Activated T-helper 2 cell treated with anti-CD3 and anti-CD28 coated beads, Interferon-gamma antibody, Interleukin-2, Interleukin-4, amounts not matched to agents 10 μg/mL and 5 μg/mL and 100 μg/mL, durations not matched to agents 14 hours and 24 hours and 36 hours (primary cell): ENCODE measurements around the gene HENMT1. TPM values are rescaled to one million over a fixed set of nuclear protein-coding genes. Genes with fewer than 3 reads are reported as not detected.
"Not testable (repeated sequence)": the region's sequence is repeated elsewhere in the genome, so short reads cannot be mapped to it uniquely, and the experiment has no call there.

Experiments used
- DNase-seq: peaks from one replicate; pipeline ENCODE4 v3.0.0; 2021; ENCODE audit warnings: low spot score
- H3K27ac Mint-ChIP-seq: one replicate; pipeline ENCODE4 v1.8.0; 2021; ENCODE audit warnings: mixed read lengths
- H3K27me3 Mint-ChIP-seq: one replicate; pipeline ENCODE4 v1.8.0; 2021; ENCODE audit warnings: low read depth, mixed read lengths
- H3K36me3 Mint-ChIP-seq: one replicate; pipeline ENCODE4 v1.8.0; 2021; ENCODE audit warnings: low read depth, mixed read lengths
- H3K4me1 Mint-ChIP-seq: one replicate; pipeline ENCODE4 v1.8.0; 2021; ENCODE audit warnings: low read depth, mixed read lengths
- H3K4me3 Mint-ChIP-seq: one replicate; pipeline ENCODE4 v1.8.0; 2021; ENCODE audit warnings: low read depth, mild to moderate bottlenecking, moderate library complexity, mixed read lengths
- H3K9me3 Mint-ChIP-seq: one replicate; pipeline ENCODE4 v1.8.0; 2021; ENCODE audit warnings: mixed read lengths
- intact Hi-C: fragments of 100-400 bp; cut with micrococcal nuclease; formaldehyde crosslinking; loops from one replicate; pipeline ENCODE4 v1.15.1; 2023
- total RNA-seq: library from RNA; stranded (reverse); gene quantifications from 2 replicates; pipeline ENCODE4 v1.2.3, GENCODE V29; 2022

Gene HENMT1
- total RNA-seq: 16.5 and 17.7 TPM in 2 replicates

DNA sequence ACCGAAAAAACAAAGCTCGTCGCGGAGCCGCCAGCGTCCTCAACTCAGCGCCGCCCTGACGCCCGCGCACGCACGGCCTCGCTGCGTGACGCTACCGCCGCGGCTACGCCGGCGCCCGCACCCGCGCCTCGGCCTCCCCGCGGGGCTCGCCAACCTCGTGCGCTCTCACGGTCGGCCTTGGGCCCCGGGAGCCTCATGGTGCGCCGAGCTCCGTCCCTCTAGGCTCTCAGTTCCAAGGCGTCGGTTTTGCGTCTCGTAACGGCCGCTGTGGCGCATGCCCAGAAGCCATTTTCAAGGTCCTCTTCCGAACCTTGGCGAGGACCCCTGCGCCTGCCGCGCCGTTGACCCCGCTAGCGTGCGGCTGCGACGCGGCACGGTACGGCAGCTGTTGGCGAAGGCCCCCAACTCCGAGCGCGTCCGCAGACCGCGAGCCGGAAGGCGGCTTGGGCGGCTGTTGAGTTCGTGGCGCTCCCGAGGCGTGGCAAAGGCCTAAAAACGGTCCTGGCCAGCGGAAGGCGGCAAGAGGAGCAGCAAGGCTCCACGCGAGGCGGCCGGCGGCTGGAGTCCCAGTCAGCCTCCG lies at the start of gene HENMT1:
Gene HENMT1 (minus strand): TSS at position 64 of the 580 bp plus-strand sequence. CDS start 1,209 bp downstream, outside the sequence.
- intact Hi-C loops: loop anchor here (1.0 kb wide), 2 partner anchors 31 to 85 kb away; partner anchors contain the start of genes PRPF38B and STXBP3
- Mint-ChIP-seq H3K27me3 (no peaks in the 10 kb centered on the region), H3K4me3 (peak within 1 kb of the TSS; percentile 85), H3K4me1 (peaks cover 40% of the 10 kb centered on the region), H3K9me3 (no peaks in the 10 kb centered on the region), H3K27ac (peak within 1 kb of the TSS; percentile 95), H3K36me3 (peaks cover 14% of the 10 kb centered on the region)
- peak; percentile 76 for DNase-seq

DNA sequence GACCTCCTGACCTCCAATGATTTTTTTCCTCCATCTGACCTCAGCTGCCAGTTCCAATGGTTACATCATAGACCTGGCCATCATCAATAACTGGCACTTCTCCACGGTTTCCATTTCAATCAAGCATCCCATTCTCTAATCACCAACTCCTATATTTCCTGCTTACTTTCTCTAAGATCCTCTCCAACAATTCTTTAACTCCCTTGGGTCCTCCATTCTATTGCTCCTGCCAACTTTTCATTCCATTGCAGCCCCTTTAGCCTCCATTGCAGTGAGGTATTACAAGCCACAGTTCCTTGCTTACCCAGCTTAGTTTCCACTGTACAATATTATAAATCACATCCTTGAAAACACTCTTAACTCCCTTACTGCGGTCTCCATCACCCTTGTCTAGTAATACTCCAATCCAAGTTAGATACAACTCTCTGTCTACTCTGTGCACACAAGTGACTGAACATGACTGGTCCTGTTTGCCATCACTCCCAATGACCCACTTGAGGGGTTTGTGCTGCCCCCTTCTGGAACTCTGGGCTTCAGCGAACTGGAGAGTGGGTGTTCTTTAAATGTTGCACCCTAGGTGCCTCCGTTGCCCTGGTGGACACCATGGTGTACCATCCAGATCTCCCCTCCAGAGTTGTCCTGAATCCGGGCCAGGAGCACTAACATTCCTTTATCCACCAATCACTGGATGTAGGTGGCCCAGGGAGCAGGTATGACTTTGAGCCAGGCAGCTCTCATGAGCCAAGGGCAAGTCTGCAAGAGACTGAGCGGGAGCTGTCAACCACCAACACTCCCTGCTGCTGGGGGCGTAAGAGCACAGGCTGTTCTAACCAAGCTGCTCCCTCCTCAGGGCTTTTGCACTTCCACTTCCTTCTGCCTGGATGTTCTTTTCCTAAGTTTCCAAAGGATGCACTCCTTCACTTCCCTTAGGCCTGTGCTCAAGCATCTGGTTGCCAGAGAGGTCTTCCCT lies 48.1 kb upstream of the HENMT1 start:
- peaks cover 13% of the 10 kb centered on the region for H3K27me3 Mint-ChIP-seq
- no peak overlapping the region for H3K4me3 Mint-ChIP-seq
- DNase-seq: peak; percentile 53
- no peak overlapping the region for H3K27ac Mint-ChIP-seq
- intact Hi-C loops: no loop called here
- no peaks in the 10 kb centered on the region for H3K36me3 Mint-ChIP-seq
- H3K9me3 Mint-ChIP-seq: no peaks in the 10 kb centered on the region
- peaks cover 25% of the 10 kb centered on the region for H3K4me1 Mint-ChIP-seq

DNA sequence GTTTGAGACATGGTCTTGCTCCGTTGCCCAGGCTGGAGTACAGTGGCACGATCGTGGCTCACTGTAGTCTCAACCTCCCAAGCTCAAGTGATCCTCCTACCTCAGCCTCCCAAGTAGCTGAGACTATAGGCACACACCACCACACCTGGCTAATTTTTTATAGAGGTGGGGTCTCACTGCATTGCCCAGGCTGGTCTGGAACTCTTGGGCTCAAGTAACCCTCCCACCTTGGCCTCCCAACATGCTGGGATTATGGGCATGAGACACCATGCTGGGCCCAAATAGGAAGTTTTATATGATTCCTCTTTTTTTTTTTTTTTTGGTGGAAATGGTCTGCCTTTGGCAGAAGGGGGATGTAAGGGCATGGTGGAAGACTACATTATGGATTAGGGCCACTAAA lies 45.8 kb upstream of the HENMT1 start:
- Mint-ChIP-seq H3K36me3 (peaks cover 9% of the 10 kb centered on the region), H3K4me1 (peaks cover 31% of the 10 kb centered on the region), H3K27ac (no peak overlapping the region), H3K9me3 (no peaks in the 10 kb centered on the region), H3K27me3 (peaks cover 2% of the 10 kb centered on the region), H3K4me3 (no peak overlapping the region)
- intact Hi-C loops: no loop called here
- DNase-seq: no peak

DNA sequence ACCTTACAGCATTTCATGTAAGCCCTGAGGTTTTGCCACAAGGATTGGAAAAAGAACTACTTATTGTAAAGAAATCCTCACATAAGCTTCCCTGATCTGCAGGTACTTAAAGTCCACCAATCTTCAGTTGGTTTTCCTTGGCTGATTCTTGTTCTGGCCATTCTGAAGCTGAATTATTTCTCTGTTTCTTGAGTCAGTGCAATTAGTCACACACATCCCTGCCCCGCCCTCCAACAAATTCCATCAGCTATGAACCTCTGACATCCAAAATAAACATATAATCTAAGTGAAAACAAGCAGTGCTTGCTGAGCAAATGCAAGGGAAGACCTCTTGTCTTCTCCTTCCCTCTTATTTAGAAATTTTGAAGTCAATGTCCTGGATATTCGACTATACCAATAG lies 43.6 kb upstream of the HENMT1 start:
- intact Hi-C loops: loop anchor here (1.0 kb wide), 1 partner anchor 12 kb away; the partner anchor contains the start of gene PRPF38B
- H3K4me1 Mint-ChIP-seq: peaks cover 34% of the 10 kb centered on the region
- H3K27me3 Mint-ChIP-seq: no peaks in the 10 kb centered on the region
- peaks cover 30% of the 10 kb centered on the region for H3K36me3 Mint-ChIP-seq
- peak overlapping the region; percentile 87 for H3K27ac Mint-ChIP-seq
- no peaks in the 10 kb centered on the region for H3K9me3 Mint-ChIP-seq
- H3K4me3 Mint-ChIP-seq: no peak overlapping the region
- DNase-seq: no peak

DNA sequence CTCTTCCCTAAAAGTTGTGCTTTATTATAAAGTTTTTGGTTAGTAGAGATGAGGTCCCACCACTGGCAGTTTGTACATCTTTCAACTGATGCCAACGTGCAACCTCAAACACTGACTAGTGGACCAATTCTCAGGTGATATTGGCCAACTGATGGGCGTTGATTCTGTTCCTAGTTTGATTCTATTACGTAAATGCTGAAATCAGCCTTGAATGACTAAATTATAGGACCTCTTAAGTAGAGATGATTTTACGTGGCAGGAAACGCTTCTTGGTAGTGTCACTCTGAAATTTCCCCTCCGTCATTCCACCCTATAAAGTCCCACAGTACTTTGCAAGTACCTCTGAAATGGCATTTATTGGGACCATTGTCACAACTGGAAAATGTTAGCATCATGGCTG lies 43.0 kb upstream of the HENMT1 start:
- Mint-ChIP-seq H3K27me3 (no peaks in the 10 kb centered on the region), H3K4me3 (no peak overlapping the region), H3K4me1 (peaks cover 35% of the 10 kb centered on the region), H3K36me3 (peaks cover 36% of the 10 kb centered on the region), H3K27ac (peak overlapping the region; percentile 87), H3K9me3 (no peaks in the 10 kb centered on the region)
- intact Hi-C loops: loop anchor here (1.0 kb wide), 1 partner anchor 12 kb away; the partner anchor contains the start of gene PRPF38B
- no peak for DNase-seq

DNA sequence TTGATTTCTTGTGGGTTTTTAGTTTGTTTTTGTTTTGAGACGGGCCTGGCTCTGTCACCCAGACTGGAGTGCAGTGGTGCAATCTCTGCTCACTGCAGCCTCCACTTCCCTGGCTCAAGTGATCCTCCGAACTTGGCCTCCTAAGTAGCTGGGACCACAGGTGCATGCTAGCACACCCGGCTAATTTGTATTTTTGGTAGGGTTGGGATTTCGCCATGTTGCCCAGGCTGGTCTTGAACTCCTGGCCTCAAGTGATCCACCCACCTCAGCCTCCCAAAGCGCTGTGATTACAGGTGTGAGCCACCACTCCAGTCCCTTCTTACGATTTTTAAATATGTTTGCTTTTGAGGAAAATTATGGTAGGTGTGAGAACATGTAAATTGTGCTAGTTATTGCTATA lies 41.2 kb upstream of the HENMT1 start:
- H3K9me3 Mint-ChIP-seq, H3K4me3 Mint-ChIP-seq, H3K27me3 Mint-ChIP-seq, DNase-seq, intact Hi-C loops: not testable (repeated sequence)
- H3K4me1 Mint-ChIP-seq: peaks cover 45% of the 10 kb centered on the region
- peaks cover 54% of the 10 kb centered on the region for H3K36me3 Mint-ChIP-seq
- H3K27ac Mint-ChIP-seq: peak overlapping the region; percentile 14

DNA sequence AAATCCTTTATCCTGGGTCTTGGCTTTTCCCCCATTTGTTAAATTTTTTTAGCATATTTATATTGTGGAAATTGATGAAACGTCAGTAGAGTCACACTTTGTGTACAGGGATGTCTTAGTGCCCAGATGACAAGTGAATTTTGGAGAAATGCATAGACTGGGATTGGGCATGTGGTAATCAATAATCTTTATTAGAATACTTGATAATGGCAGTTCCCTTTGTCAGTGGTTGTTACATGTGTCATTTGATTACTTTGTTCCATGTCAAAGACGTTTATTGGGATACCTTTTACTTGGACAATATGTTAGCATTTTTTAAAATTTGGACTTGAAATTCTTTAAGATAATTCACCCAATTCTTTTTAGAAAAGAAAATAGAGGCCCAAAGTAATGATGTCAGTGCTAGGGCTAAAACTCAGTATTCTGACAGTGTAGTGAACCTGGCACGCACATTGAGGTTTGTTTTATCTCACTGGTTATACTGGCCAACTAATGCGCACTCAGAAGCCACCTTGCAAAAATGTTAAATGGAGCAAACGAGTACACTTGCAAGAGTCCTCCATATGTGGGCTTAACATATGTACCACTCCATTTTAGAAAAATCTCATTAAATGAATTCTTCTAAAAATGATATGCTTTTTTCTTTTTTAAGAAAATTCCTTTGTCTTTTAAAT lies 40.4 kb upstream of the HENMT1 start:
- Mint-ChIP-seq H3K4me3 (no peak overlapping the region), H3K9me3 (no peaks in the 10 kb centered on the region), H3K36me3 (peaks cover 62% of the 10 kb centered on the region), H3K27ac (no peak overlapping the region), H3K27me3 (no peaks in the 10 kb centered on the region), H3K4me1 (peaks cover 49% of the 10 kb centered on the region)
- intact Hi-C loops: no loop called here
- DNase-seq: no peak

DNA sequence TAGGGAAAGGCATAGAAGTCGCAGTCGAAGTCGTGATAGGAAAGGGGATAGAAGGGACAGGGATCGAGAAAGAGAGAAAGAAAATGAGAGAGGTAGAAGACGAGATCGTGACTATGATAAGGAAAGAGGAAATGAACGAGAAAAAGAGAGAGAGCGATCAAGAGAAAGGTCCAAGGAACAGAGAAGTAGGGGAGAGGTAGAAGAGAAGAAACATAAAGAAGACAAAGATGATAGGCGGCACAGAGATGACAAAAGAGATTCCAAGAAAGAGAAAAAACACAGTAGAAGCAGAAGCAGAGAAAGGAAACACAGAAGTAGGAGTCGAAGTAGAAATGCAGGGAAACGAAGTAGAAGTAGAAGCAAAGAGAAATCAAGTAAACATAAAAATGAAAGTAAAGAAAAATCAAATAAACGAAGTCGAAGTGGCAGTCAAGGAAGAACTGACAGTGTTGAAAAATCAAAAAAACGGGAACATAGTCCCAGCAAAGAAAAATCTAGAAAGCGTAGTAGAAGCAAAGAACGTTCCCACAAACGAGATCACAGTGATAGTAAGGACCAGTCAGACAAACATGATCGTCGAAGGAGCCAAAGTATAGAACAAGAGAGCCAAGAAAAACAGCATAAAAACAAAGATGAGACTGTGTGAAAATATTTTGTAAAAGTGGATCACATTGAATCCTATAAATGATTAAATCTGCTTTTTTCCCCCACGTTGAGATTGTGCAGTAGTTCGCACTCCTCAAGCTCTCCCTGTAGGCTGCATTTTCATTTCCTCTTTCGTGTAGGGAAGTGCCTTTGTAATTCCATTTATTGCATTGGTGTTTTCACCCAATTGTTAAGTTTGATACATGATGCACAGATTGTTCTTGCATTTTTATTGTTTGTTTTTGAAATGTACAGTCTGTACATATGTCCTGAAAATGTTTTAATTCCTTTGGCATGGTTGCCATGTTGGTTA lies 38.8 kb upstream of the HENMT1 start:
- intact Hi-C loops: loop anchor here (10.0 kb wide), 1 partner anchor 175 kb away; the partner anchor contains the start of gene GPSM2
- peaks cover 75% of the 10 kb centered on the region for H3K36me3 Mint-ChIP-seq
- no peaks in the 10 kb centered on the region for H3K9me3 Mint-ChIP-seq
- peak overlapping the region; percentile 61 for H3K27ac Mint-ChIP-seq
- no peaks in the 10 kb centered on the region for H3K27me3 Mint-ChIP-seq
- H3K4me1 Mint-ChIP-seq: peaks cover 52% of the 10 kb centered on the region
- no peak for DNase-seq
- H3K4me3 Mint-ChIP-seq: peak overlapping the region; percentile 66

DNA sequence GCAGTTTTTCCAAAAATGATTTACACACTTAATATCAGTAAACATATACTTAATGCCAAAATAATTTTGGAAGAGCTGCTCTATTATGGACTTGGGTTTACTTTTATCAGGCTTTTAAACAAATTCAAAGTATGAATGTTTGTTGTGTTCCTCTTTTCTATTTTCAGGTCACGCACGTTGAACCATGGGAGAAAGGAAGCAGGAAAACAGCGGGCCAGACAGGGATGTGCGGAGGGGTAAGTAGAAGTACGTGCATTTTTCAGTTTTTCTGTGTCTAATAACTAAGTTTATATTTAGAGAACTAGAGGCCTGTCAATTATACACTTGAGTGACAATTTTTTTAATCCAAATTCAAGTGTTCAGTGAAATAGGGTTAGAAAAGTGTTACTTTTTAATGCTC lies 34.6 kb upstream of the HENMT1 start:
- Mint-ChIP-seq H3K4me1 (peaks cover 53% of the 10 kb centered on the region), H3K4me3 (peak overlapping the region; percentile 81), H3K9me3 (no peaks in the 10 kb centered on the region), H3K36me3 (peaks cover 78% of the 10 kb centered on the region), H3K27ac (peak overlapping the region; percentile 58), H3K27me3 (no peaks in the 10 kb centered on the region)
- no peak for DNase-seq
- intact Hi-C loops: loop anchor here (10.0 kb wide), 1 partner anchor 179 kb away; the partner anchor contains the start of gene GPSM2

DNA sequence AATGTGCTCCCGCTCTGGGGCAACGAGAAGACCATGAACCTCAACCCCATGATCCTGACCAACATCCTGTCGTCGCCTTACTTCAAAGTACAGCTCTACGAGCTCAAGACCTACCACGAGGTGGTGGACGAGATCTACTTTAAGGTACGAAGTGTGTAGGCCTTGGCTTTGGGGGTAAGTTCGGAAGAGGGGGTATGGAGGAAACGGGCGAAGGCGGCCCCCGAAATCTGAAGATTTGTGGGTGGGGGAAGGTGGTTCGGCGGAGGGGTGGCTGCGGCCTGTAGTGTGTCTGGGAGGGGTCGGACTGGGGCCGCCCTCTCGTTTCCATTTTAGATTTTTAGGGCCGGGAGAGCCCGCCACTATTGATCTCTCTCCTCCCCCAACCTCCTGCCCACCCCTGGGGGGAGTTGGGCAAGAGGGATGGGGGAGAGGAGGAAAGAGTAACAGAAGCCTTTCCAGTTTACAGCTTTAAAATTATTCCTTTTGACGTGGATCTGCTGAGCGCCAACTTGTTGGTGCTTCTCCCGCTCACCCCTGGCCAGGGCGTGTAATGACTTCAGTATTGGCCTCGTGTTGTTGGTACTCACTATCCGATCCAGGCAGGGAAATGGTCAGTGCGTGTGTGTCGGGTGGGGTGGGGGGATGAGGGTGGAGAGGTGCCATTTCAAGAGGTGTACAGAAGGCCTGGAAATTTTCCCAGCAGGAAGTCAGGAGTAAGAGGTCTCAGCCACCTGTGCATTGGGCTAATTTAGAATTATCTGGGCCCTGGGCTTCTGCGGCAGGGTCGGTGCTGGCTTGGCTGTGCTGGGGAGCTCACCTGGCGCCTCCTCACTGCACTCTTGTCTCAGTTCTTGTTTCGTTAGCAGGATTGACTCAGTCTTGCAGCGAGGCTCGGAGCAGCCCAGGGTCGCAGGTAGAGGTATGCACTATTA lies 32.1 kb upstream of the HENMT1 start:
- Mint-ChIP-seq H3K9me3 (no peaks in the 10 kb centered on the region), H3K36me3 (peaks cover 52% of the 10 kb centered on the region), H3K4me3 (peak overlapping the region; percentile 98), H3K27me3 (peaks cover 5% of the 10 kb centered on the region), H3K27ac (peak overlapping the region; percentile 99), H3K4me1 (peaks cover 36% of the 10 kb centered on the region)
- DNase-seq: peak; percentile 77
- intact Hi-C loops: loop anchor here (1.0 to 10.0 kb wide), 11 partner anchors 11 to 481 kb away; partner anchors contain the start of genes CLCC1, ELAPOR1, GPSM2 and HENMT1
